GM23338 (cell line): ENCODE results near the gene C10orf53. TPM values are rescaled to one million over a fixed set of nuclear protein-coding genes. Genes with fewer than 3 reads are reported as not detected.

Experiments
- ATAC-seq: fragments of 200-7000 bp; cut with Tn5 transposase; 3 replicates; pipeline ENCODE4 v1.9.1; 2020
- DNase-seq: peaks from one replicate; pipeline ENCODE4 v3.0.0-alpha.2; 2015; ENCODE audit warnings: low spot score
- H2AFZ ChIP-seq: fragments of 200-600 bp; sonication (generic); 2 replicates; pipeline ENCODE4 v1.8.0; 2016; ENCODE audit warnings: antibody characterized with exemption, mild to moderate bottlenecking, moderate library complexity
- H3F3A ChIP-seq: fragments of 200-600 bp; sonication (generic); replicated peaks from 2 replicates; pipeline ENCODE4 v1.8.0; 2017; ENCODE audit warnings: antibody characterized with exemption, mixed run types, low read depth
- H3K27ac ChIP-seq: fragments of 200-600 bp; sonication (generic); 2 replicates; pipeline ENCODE4 v1.6.1; 2016; ENCODE audit warnings: low read depth
- H3K27me3 ChIP-seq: fragments of 200-600 bp; sonication (generic); 2 replicates; pipeline ENCODE4 v1.8.0; 2016; ENCODE audit warnings: mild to moderate bottlenecking, mixed run types, moderate library complexity; ENCODE audit not compliant: insufficient read depth
- H3K36me3 ChIP-seq: fragments of 200-600 bp; sonication (generic); 2 replicates; pipeline ENCODE4 v1.8.0; 2016; ENCODE audit warnings: mild to moderate bottlenecking; ENCODE audit not compliant: insufficient read depth
- H3K4me1 ChIP-seq: fragments of 200-600 bp; sonication (generic); 2 replicates; pipeline ENCODE4 v1.8.0; 2016; ENCODE audit warnings: mild to moderate bottlenecking, moderate library complexity; ENCODE audit not compliant: insufficient read depth
- H3K4me2 ChIP-seq: fragments of 200-600 bp; sonication (generic); 2 replicates; pipeline ENCODE4 v1.7.1; 2017; ENCODE audit warnings: mixed run types
- H3K4me3 ChIP-seq: fragments of 200-600 bp; sonication (generic); 2 replicates; pipeline ENCODE4 v1.6.1; 2016; ENCODE audit warnings: mixed run types
- H3K79me2 ChIP-seq: fragments of 200-600 bp; sonication (generic); replicated peaks from 2 replicates; pipeline ENCODE4 v1.8.0; 2017; ENCODE audit warnings: mild to moderate bottlenecking; ENCODE audit not compliant: insufficient read depth
- H3K9me2 ChIP-seq: fragments of 200-600 bp; sonication (generic); 2 replicates; pipeline ENCODE4 v1.8.0; 2017; ENCODE audit not compliant: insufficient read depth
- H4K20me1 ChIP-seq: fragments of 200-600 bp; sonication (generic); replicated peaks from 2 replicates; pipeline ENCODE4 v1.8.0; 2017; ENCODE audit warnings: mild to moderate bottlenecking; ENCODE audit not compliant: insufficient read depth
- H3K27ac Mint-ChIP-seq: 2 replicates; pipeline ENCODE4 v1.8.0; 2020; ENCODE audit warnings: inconsistent platforms, mild to moderate bottlenecking, moderate library complexity, mixed read lengths
- H3K27me3 Mint-ChIP-seq: 3 replicates; pipeline ENCODE4 v1.8.0; 2022; ENCODE audit warnings: low read depth, mild to moderate bottlenecking, moderate library complexity, mixed read lengths, inconsistent platforms; ENCODE audit not compliant: insufficient read depth, poor library complexity
- H3K36me3 Mint-ChIP-seq: 3 replicates; pipeline ENCODE4 v1.8.0; 2021; ENCODE audit warnings: low read depth, mild to moderate bottlenecking, inconsistent platforms, moderate library complexity, mixed read lengths
- H3K4me1 Mint-ChIP-seq: 3 replicates; pipeline ENCODE4 v1.8.0; 2020; ENCODE audit warnings: mild to moderate bottlenecking, inconsistent platforms, mixed read lengths
- H3K4me3 Mint-ChIP-seq: 3 replicates; pipeline ENCODE4 v1.8.0; 2021; ENCODE audit warnings: moderate library complexity, mild to moderate bottlenecking, inconsistent platforms, mixed read lengths
- H3K9me3 Mint-ChIP-seq: 3 replicates; pipeline ENCODE4 v1.8.0; 2020; ENCODE audit warnings: moderate library complexity, mild to moderate bottlenecking, inconsistent platforms, mixed read lengths
- CREB1 ChIP-seq: fragments of 250-450 bp; sonication (Bioruptor Pico); IDR thresholded peaks from 2 replicates; pipeline ENCODE4 v1.5.0; 2020; ENCODE audit warnings: low read depth, mild to moderate bottlenecking, moderate library complexity
- CTCF ChIP-seq, 2 experiments: fragments of 200-600 bp in 1 of 2; sonication (generic) in 1 of 2; conservative IDR thresholded peaks; 2 replicates each; pipeline versions ENCODE4 v1.5.1 to v1.6.1; 2016 to 2017; ENCODE audit warnings: antibody characterized with exemption in 2 of 2, low read depth in 2 of 2, mild to moderate bottlenecking in 2 of 2, moderate library complexity in 1 of 2
- JUNB ChIP-seq: IDR thresholded peaks from one replicate; pipeline ENCODE4 v1.6.1; 2016; ENCODE audit warnings: antibody characterized with exemption; ENCODE audit not compliant: unreplicated experiment
- POLR2AphosphoS5 ChIP-seq: IDR thresholded peaks from 2 replicates; pipeline ENCODE4 v1.6.1; 2016; ENCODE audit warnings: antibody characterized with exemption, low read depth
- STAT1 ChIP-seq: IDR thresholded peaks from one replicate; pipeline ENCODE4 v1.6.1; 2016; ENCODE audit warnings: antibody characterized with exemption; ENCODE audit not compliant: unreplicated experiment
- ZNF114 ChIP-seq: fragments of 250-450 bp; sonication (Bioruptor Pico); IDR thresholded peaks from 2 replicates; pipeline ENCODE4 v1.5.0; 2020; ENCODE audit warnings: mild to moderate bottlenecking, moderate library complexity
- ZNF331 ChIP-seq: fragments of 250-450 bp; sonication (Bioruptor Pico); IDR thresholded peaks from 2 replicates; pipeline ENCODE4 v1.5.0; 2020; ENCODE audit warnings: low read depth, mild to moderate bottlenecking, moderate library complexity
- ZNF462 ChIP-seq: fragments of 250-450 bp; sonication (Bioruptor Pico); IDR thresholded peaks from 2 replicates; pipeline ENCODE4 v1.5.0; 2020; ENCODE audit warnings: mild to moderate bottlenecking, moderate library complexity
- polyA plus RNA-seq: library from polyadenylated mRNA; unstranded; fragments of >200 nt; fragmentation: Nextera tagmentation; extraction: Ambion mirVana; gene quantifications from 2 replicates; pipeline ENCODE4 v1.2.1, GENCODE V29; 2016
- total RNA-seq: library from RNA; depleted of rRNA; stranded (reverse); fragments of >200 nt; shearing (Covaris generic); gene quantifications from 2 replicates; pipeline ENCODE4 v1.2.3, GENCODE V29; 2014

Gene C10orf53
- total and polyA plus RNA-seq, 2 experiments from 2014 or later: not detected

DNA sequence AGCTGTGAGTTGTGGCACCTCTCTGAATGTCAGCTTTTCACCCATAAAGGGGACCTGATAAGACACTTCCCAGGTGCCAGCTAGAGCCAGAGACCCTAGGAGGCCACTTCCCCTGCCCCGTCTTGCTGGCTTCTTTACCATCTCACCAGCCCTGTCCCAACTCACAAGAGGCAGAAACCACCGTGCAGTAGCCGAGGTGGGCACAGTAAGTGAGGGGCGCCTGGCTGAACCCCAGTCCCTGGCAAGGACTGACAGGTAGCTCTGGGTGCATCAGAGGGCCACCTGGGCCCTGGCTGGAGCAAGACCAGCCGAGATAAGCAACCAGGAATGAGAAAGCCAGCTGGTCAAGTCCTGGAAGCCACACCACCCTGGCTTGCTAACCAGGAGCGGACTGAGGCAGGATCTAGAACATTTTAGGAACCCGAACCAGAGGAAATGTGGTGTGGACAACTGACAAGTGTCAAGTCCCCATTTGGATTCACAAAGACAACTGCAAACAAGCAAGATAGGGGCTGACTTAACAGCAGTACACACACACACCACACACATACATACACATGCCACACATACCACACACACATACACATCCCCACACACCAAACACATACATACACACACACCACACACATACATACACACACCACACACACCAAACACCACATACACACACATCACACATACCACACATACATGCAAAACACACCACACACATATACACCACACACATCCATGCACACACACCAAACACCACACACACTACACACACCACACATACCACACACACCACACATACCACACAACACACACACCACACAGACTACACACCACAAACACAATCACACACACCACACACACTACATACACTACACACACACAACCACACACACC is 61.9 kb downstream of the C10orf53 start:
- Histone ChIP-seq H3F3A (no peaks in the 10 kb centered on the region), H3K79me2 (no peaks in the 10 kb centered on the region), H3K4me3 (no peak overlapping the region), H3K27me3 (no peaks in the 10 kb centered on the region), H3K36me3 (no peaks in the 10 kb centered on the region), H3K4me2 (no peak overlapping the region), H3K27ac (no peak overlapping the region), H3K4me1 (no peaks in the 10 kb centered on the region), H2AFZ (no peak overlapping the region), H4K20me1 (no peaks in the 10 kb centered on the region), H3K9me2 (no peaks in the 10 kb centered on the region)
- ATAC-seq: no peak
- H3K27me3 Mint-ChIP-seq: peaks cover 7% of the 10 kb centered on the region
- no peak for TF ChIP-seq JUNB
- TF ChIP-seq POLR2AphosphoS5: no peak
- TF ChIP-seq STAT1: no peak
- no peak for TF ChIP-seq CREB1 (CRISPR knock-in tag)
- TF ChIP-seq ZNF114 (CRISPR knock-in tag): no peak
- no peaks in the 10 kb centered on the region; the same call in 2 of the 3 replicates for H3K9me3 Mint-ChIP-seq
- no peak for DNase-seq
- peaks cover 10% of the 10 kb centered on the region for H3K36me3 Mint-ChIP-seq
- H3K4me3 Mint-ChIP-seq: no peak overlapping the region
- H3K4me1 Mint-ChIP-seq: no peaks in the 10 kb centered on the region
- no peak overlapping the region for H3K27ac Mint-ChIP-seq

GRCh38 chr10:49742683-49743463 is 63.4 kb downstream of the C10orf53 start:
- H4K20me1 ChIP-seq: no peaks in the 10 kb centered on the region
- no peak overlapping the region for H3K4me2 ChIP-seq
- no peak overlapping the region for H2AFZ ChIP-seq
- no peaks in the 10 kb centered on the region for H3K9me2 ChIP-seq
- Mint-ChIP-seq H3K27ac (no peak overlapping the region), H3K9me3 (no peaks in the 10 kb centered on the region), H3K4me3 (no peak overlapping the region), H3K27me3 (peaks cover 7% of the 10 kb centered on the region), H3K4me1 (no peaks in the 10 kb centered on the region), H3K36me3 (peaks cover 10% of the 10 kb centered on the region)
- no peak overlapping the region for H3K4me3 ChIP-seq
- no peaks in the 10 kb centered on the region for H3K79me2 ChIP-seq
- ATAC-seq (no peak), DNase-seq (no peak)
- no peaks in the 10 kb centered on the region for H3K4me1 ChIP-seq
- no peak overlapping the region for H3K27ac ChIP-seq
- no peaks in the 10 kb centered on the region for H3K36me3 ChIP-seq
- no peaks in the 10 kb centered on the region for H3F3A ChIP-seq
- no peaks in the 10 kb centered on the region for H3K27me3 ChIP-seq
- TF ChIP-seq STAT1: no peak
- TF ChIP-seq ZNF462 (CRISPR knock-in tag): no peak
- no peak for TF ChIP-seq CREB1 (CRISPR knock-in tag)
- TF ChIP-seq ZNF114 (CRISPR knock-in tag): no peak
- no peak for TF ChIP-seq ZNF331 (CRISPR knock-in tag)
- no peak for TF ChIP-seq CTCF (conservative IDR thresholded peaks at IDR 0.05; ENCODE audit: low read depth in 2 of 2)
- no peak for TF ChIP-seq POLR2AphosphoS5
